ENCODE results near the gene OSGIN1. TPM values are rescaled to one million over a fixed set of nuclear protein-coding genes. Genes with fewer than 3 reads are reported as not detected.

OSGIN1 gene
- total RNA-seq, 1 experiment from 2014 or later = 21.8 TPM

GRCh38 chr16:83942815-83943515 is 10.1 kb upstream of the OSGIN1 start:
- POLR2A ChIA-PET = no interaction called here
- CTCF ChIA-PET = interaction anchor here (1.8 kb wide), 1 partner anchor 11 kb away, joined by 8 read pairs; the partner anchor contains the start of gene OSGIN1
- H3K4me1 Mint-ChIP-seq (ENCODE audit: low read depth, unreplicated experiment) = peaks cover 21% of the 10 kb centered on the region

GRCh38 chr16:83943516-83944050 is 9.5 kb upstream of the OSGIN1 start:
- Histone ChIP-seq H3K4me3 (ENCODE audit: low read depth, low read length) (no peak overlapping the region), H3K27me3 (replicated peaks; ENCODE audit: control insufficient read depth, insufficient read depth, low read length) (no peaks in the 10 kb centered on the region), H3K4me1 (peaks cover 32% of the 10 kb centered on the region), H3K36me3 (ENCODE audit: control insufficient read depth, insufficient read depth, low read length) (no peaks in the 10 kb centered on the region), H3K9me3 (no peaks in the 10 kb centered on the region)
- peaks cover 21% of the 10 kb centered on the region for H3K4me1 Mint-ChIP-seq (ENCODE audit: low read depth, unreplicated experiment)
- intact Hi-C loops (cut with micrococcal nuclease; ENCODE audit: unreplicated experiment) = loop anchor here (1.0 kb wide), 1 partner anchor 17 kb away; no protein-coding TSS in a partner anchor
- H3K27me3 Mint-ChIP-seq (ENCODE audit: insufficient read depth, unreplicated experiment) = no peaks in the 10 kb centered on the region
- ChIA-PET POLR2A (no interaction called here), CTCF (interaction anchor here (1.5 to 1.8 kb wide), 2 partner anchors 10 to 13 kb away, joined by 5 to 8 read pairs; partner anchors contain the start of gene OSGIN1)
- H3K36me3 Mint-ChIP-seq (ENCODE audit: insufficient read depth, unreplicated experiment) = no peaks in the 10 kb centered on the region
- peak overlapping the region; percentile 17 for H3K27ac Mint-ChIP-seq (ENCODE audit: unreplicated experiment)
- H3K9me3 Mint-ChIP-seq (ENCODE audit: unreplicated experiment) = no peaks in the 10 kb centered on the region
- no peak overlapping the region for H3K4me3 Mint-ChIP-seq (ENCODE audit: unreplicated experiment)
- no peak for TF ChIP-seq CTCF (IDR thresholded peaks at IDR 0.05; ENCODE audit: insufficient read depth in 1 of 2, low read depth in 1 of 2, low read length in 1 of 2, severe bottlenecking in 1 of 2, unreplicated experiment in 1 of 2)
- no peak for DNase-seq
- BruUV-seq (replicated peaks) = no TSS peak

More at GRCh38 chr16:83942815-83943515, 10.1 kb upstream of the OSGIN1 start:
- H3K9me3 Mint-ChIP-seq (ENCODE audit: unreplicated experiment) = no peaks in the 10 kb centered on the region
- no peaks in the 10 kb centered on the region for H3K36me3 Mint-ChIP-seq (ENCODE audit: insufficient read depth, unreplicated experiment)
- no peaks in the 10 kb centered on the region for H3K27me3 ChIP-seq (replicated peaks; ENCODE audit: control insufficient read depth, insufficient read depth, low read length)
- H3K4me3 Mint-ChIP-seq (ENCODE audit: unreplicated experiment) = no peak overlapping the region
- no peaks in the 10 kb centered on the region for H3K27me3 Mint-ChIP-seq (ENCODE audit: insufficient read depth, unreplicated experiment)
- peaks cover 32% of the 10 kb centered on the region for H3K4me1 ChIP-seq
- peak in 1 of 2 experiments; percentile 58 for DNase-seq
- intact Hi-C loops (cut with micrococcal nuclease; ENCODE audit: unreplicated experiment) = loop anchor here (1.0 kb wide), 1 partner anchor 17 kb away; no protein-coding TSS in a partner anchor
- H3K9me3 ChIP-seq = no peaks in the 10 kb centered on the region
- H3K4me3 ChIP-seq (ENCODE audit: low read depth, low read length) = no peak overlapping the region
- H3K27ac Mint-ChIP-seq (ENCODE audit: unreplicated experiment) = peak overlapping the region; percentile 3
- TF ChIP-seq CTCF (IDR thresholded peaks at IDR 0.05; ENCODE audit: insufficient read depth in 1 of 2, low read depth in 1 of 2, low read length in 1 of 2, severe bottlenecking in 1 of 2, unreplicated experiment in 1 of 2) = no peak
- H3K36me3 ChIP-seq (ENCODE audit: control insufficient read depth, insufficient read depth, low read length) = no peaks in the 10 kb centered on the region
- BruUV-seq (replicated peaks) = no TSS peak

- H3K27ac Mint-ChIP-seq (ENCODE audit: unreplicated experiment) = no peak overlapping the region
- BruUV-seq (replicated peaks) = no TSS peak
- Histone ChIP-seq H3K36me3 (ENCODE audit: control insufficient read depth, insufficient read depth, low read length) (no peaks in the 10 kb centered on the region), H3K27me3 (replicated peaks; ENCODE audit: control insufficient read depth, insufficient read depth, low read length) (no peaks in the 10 kb centered on the region), H3K4me1 (peaks cover 38% of the 10 kb centered on the region), H3K9me3 (no peaks in the 10 kb centered on the region), H3K4me3 (ENCODE audit: low read depth, low read length) (no peak overlapping the region)
- ChIA-PET POLR2A (no interaction called here), CTCF (no interaction called here)
- H3K9me3 Mint-ChIP-seq (ENCODE audit: unreplicated experiment) = no peaks in the 10 kb centered on the region
- no peaks in the 10 kb centered on the region for H3K36me3 Mint-ChIP-seq (ENCODE audit: insufficient read depth, unreplicated experiment)
- no peaks in the 10 kb centered on the region for H3K27me3 Mint-ChIP-seq (ENCODE audit: insufficient read depth, unreplicated experiment)
- intact Hi-C loops (cut with micrococcal nuclease; ENCODE audit: unreplicated experiment) = no loop called here
- TF ChIP-seq CTCF (IDR thresholded peaks at IDR 0.05; ENCODE audit: insufficient read depth in 1 of 2, low read depth in 1 of 2, low read length in 1 of 2, severe bottlenecking in 1 of 2, unreplicated experiment in 1 of 2) = no peak
- H3K4me1 Mint-ChIP-seq (ENCODE audit: low read depth, unreplicated experiment) = peaks cover 14% of the 10 kb centered on the region
- no peak overlapping the region for H3K4me3 Mint-ChIP-seq (ENCODE audit: unreplicated experiment)
- no peak for DNase-seq
Observed at GRCh38 chr16:83945587-83945986, 7.5 kb upstream of the OSGIN1 start.
